ENCODE measurements around the gene AVPR1A.
A peak's percentile ranks its signal among the peaks of the same experiment; 100 is the strongest.

The AVPR1A gene

GRCh38 chr12:63155375-63155774, 4.4 kb upstream of the AVPR1A start:
- TF ChIP-seq CTCF (IDR thresholded peaks at IDR 0.05; ENCODE audit: insufficient read depth, missing control alignments) = no peak
- FAIRE-seq (no peak), DNase-seq (ENCODE audit: insufficient read length, low spot score) (no peak)

- no peak for TF ChIP-seq CTCF (IDR thresholded peaks at IDR 0.05; ENCODE audit: insufficient read depth, missing control alignments)
- no peak for FAIRE-seq
- DNase-seq (ENCODE audit: insufficient read length, low spot score) = no peak
Measured at GRCh38 chr12:63154560-63154959, 3.6 kb upstream of the AVPR1A start.

- no peak for FAIRE-seq
- no peak for DNase-seq (ENCODE audit: insufficient read length, low spot score)
- TF ChIP-seq CTCF (IDR thresholded peaks at IDR 0.05; ENCODE audit: insufficient read depth, missing control alignments) = no peak
Measured at GRCh38 chr12:63152321-63152700, 1.3 kb upstream of the AVPR1A start.

- TF ChIP-seq CTCF (IDR thresholded peaks at IDR 0.05; ENCODE audit: insufficient read depth, missing control alignments) = peak; percentile 76
- no peak for FAIRE-seq
- DNase-seq (ENCODE audit: insufficient read length, low spot score) = no peak
Measured at GRCh38 chr12:63151623-63152320, 771 bp upstream of the AVPR1A start.

GRCh38 chr12:63149909-63150712, 890 bp downstream of the AVPR1A start:
- no peak for TF ChIP-seq CTCF (IDR thresholded peaks at IDR 0.05; ENCODE audit: insufficient read depth, missing control alignments)
- no peak for FAIRE-seq
- DNase-seq (ENCODE audit: insufficient read length, low spot score) = no peak

DNA sequence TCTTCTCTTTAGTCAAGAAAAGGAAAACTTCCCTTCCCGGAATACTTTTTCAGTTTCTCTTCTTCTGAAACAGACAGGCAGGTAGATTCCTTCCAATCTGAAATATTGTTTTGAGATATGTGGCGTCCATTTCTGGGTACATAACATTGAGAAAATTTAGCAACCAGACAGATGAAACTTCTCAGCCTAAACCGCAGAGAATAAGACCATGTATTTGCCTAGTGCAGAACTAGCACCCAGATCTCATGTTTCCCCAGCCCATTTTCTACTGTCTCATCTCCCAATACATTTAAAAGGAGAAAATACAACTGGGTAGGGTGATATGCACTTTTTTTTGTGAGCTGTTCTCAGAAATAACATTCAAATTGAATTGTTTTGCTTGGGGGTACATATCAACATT, 6.4 kb downstream of the AVPR1A start:
- no peak for TF ChIP-seq CTCF (IDR thresholded peaks at IDR 0.05; ENCODE audit: insufficient read depth, missing control alignments)
- FAIRE-seq = no peak
- DNase-seq (ENCODE audit: insufficient read length, low spot score) = no peak

DNA sequence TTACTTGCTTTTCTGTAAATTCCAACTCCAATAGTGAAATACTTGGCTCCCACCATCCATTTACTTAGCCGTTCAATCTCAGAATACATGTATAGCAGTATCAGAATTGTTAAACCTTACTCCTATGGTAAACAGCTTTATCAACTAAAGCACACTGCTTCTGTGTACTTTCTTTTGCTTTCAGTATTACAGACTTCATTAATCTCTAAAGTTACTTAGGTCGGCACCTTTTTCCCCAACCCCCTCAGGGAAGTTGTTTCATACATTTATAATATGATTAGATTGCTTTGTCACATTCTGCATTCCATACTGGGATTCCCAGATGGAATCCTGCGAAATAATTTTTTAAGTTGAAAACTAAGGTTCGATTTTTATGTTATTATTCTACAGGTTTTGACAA, 12.5 kb downstream of the AVPR1A start:
- FAIRE-seq = no peak
- DNase-seq (ENCODE audit: insufficient read length, low spot score) = no peak
- TF ChIP-seq CTCF (IDR thresholded peaks at IDR 0.05; ENCODE audit: insufficient read depth, missing control alignments) = no peak

All from D721Med (cell line).